Activated CD8-positive, alpha-beta memory T cell treated with anti-CD3 and anti-CD28 coated beads for 1 hour (primary cell): ENCODE results near the gene EEF2K.

Source experiments
- DNase-seq, 2 donors: peaks; one replicate each; pipeline ENCODE4 v3.0.0-alpha.2; 2020; ENCODE audit warnings: low read depth in 1 of 2; ENCODE audit errors: extremely low read depth in 1 of 2

Gene EEF2K

GRCh38 chr16:22240023-22240710, 34.1 kb downstream of the EEF2K start:
- no peak for DNase-seq

- no peak for DNase-seq
Observed at GRCh38 chr16:22250522-22250921, 44.4 kb downstream of the EEF2K start.

- no peak for DNase-seq
Observed at GRCh38 chr16:22252317-22252716, 46.2 kb downstream of the EEF2K start.

- no peak for DNase-seq
Observed at GRCh38 chr16:22253272-22253671, 47.2 kb downstream of the EEF2K start.

GRCh38 chr16:22255335-22255734, 49.3 kb downstream of the EEF2K start:
- no peak for DNase-seq

- no peak for DNase-seq
Observed at GRCh38 chr16:22257440-22257839, 51.4 kb downstream of the EEF2K start.

- DNase-seq: no peak
Observed at GRCh38 chr16:22260490-22260889, 54.4 kb downstream of the EEF2K start.

- DNase-seq: no peak
Observed at GRCh38 chr16:22262460-22262859, 56.4 kb downstream of the EEF2K start.

- DNase-seq: no peak
Observed at GRCh38 chr16:22264786-22265185, 58.7 kb downstream of the EEF2K start.

GRCh38 chr16:22265351-22265750, 59.3 kb downstream of the EEF2K start:
- DNase-seq: no peak

GRCh38 chr16:22266546-22266945, 60.5 kb downstream of the EEF2K start:
- no peak for DNase-seq

- no peak for DNase-seq
Observed at GRCh38 chr16:22267764-22268163, 61.7 kb downstream of the EEF2K start.

GRCh38 chr16:22270525-22270924, 64.4 kb downstream of the EEF2K start:
- no peak for DNase-seq

- no peak for DNase-seq
Observed at GRCh38 chr16:22272870-22273650, 67.0 kb downstream of the EEF2K start.

- no peak for DNase-seq
Observed at GRCh38 chr16:22274916-22275315, 68.8 kb downstream of the EEF2K start.

GRCh38 chr16:22278441-22279230, 72.6 kb downstream of the EEF2K start:
- DNase-seq: no peak

- no peak for DNase-seq
Observed at GRCh38 chr16:22282254-22282892, 76.3 kb downstream of the EEF2K start.

GRCh38 chr16:22284637-22285036, 78.6 kb downstream of the EEF2K start:
- no peak for DNase-seq

- no peak for DNase-seq
Observed at GRCh38 chr16:22285080-22285479, 79.0 kb downstream of the EEF2K start.

- DNase-seq: no peak
Observed at GRCh38 chr16:22291020-22291419, 84.9 kb downstream of the EEF2K start.

GRCh38 chr16:22291860-22292318, 85.8 kb downstream of the EEF2K start:
- no peak for DNase-seq
